Measurements from ENCODE around the gene SMAD3. TPM values are rescaled to one million over a fixed set of nuclear protein-coding genes. Genes with fewer than 3 reads are reported as not detected.

The SMAD3 gene
- total RNA-seq, 6 experiments from 2014 or later: 9.2 to 34.0 (median 14.4) TPM

DNA sequence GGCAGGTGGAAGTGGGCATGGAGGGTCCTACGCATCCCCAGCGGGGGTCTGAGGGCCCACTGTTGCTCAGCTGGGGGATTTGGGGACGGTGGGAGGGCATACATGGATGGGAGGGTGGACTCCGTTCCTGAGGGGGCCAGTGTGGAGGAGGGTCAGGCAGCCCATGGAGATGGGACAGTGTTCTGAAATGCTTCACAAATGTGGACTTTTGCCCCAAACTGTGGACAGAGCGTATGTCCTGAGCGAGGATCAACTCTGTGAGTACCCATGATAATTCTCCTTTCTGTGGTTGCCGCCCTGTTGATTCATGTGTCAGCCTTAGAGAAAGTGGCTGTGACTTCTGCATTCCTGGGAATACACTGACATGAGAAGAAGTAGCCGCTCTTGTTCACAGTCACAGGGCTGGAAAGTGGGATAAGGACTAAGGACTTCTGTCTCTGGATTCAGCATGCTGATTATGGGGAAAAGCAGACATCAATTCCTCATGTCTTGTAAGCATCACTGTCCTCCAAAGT is 33.4 kb downstream of the SMAD3 start:
- Histone ChIP-seq H3K36me3 (peaks cover 0 to 5% (median 0%) of the 10 kb centered on the region in 4 donors), H3K4me1 (peaks cover 0 to 20% (median 8%) of the 10 kb centered on the region in 4 donors), H3K27me3 (no peaks in the 10 kb centered on the region), H3K4me3 (no peak overlapping the region), H3K9me3 (no peaks in the 10 kb centered on the region), H3K27ac (peak overlapping the region in 2 of 3 donors; percentile 47 to 49)
- intact Hi-C loops (cut with DNase I): no loop called here
- DNase-seq: peak in 1 of 3 donors; percentile 61
- WGBS (ENCODE audit: insufficient coverage, low coverage, low lambda C conversion rate, missing lambda C conversion rate): 60% methylated on average over 1 of the region's 8 CpGs
- no peak for TF ChIP-seq POLR2A (IDR thresholded peaks at IDR 0.05)
- TF ChIP-seq, protein P1, sequence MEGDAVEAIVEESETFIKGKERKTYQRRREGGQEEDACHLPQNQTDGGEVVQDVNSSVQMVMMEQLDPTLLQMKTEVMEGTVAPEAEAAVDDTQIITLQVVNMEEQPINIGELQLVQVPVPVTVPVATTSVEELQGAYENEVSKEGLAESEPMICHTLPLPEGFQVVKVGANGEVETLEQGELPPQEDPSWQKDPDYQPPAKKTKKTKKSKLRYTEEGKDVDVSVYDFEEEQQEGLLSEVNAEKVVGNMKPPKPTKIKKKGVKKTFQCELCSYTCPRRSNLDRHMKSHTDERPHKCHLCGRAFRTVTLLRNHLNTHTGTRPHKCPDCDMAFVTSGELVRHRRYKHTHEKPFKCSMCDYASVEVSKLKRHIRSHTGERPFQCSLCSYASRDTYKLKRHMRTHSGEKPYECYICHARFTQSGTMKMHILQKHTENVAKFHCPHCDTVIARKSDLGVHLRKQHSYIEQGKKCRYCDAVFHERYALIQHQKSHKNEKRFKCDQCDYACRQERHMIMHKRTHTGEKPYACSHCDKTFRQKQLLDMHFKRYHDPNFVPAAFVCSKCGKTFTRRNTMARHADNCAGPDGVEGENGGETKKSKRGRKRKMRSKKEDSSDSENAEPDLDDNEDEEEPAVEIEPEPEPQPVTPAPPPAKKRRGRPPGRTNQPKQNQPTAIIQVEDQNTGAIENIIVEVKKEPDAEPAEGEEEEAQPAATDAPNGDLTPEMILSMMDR (IDR thresholded peaks at IDR 0.05): no peak
- ATAC-seq: peak; percentile 83 to 91 (median 90)

DNA sequence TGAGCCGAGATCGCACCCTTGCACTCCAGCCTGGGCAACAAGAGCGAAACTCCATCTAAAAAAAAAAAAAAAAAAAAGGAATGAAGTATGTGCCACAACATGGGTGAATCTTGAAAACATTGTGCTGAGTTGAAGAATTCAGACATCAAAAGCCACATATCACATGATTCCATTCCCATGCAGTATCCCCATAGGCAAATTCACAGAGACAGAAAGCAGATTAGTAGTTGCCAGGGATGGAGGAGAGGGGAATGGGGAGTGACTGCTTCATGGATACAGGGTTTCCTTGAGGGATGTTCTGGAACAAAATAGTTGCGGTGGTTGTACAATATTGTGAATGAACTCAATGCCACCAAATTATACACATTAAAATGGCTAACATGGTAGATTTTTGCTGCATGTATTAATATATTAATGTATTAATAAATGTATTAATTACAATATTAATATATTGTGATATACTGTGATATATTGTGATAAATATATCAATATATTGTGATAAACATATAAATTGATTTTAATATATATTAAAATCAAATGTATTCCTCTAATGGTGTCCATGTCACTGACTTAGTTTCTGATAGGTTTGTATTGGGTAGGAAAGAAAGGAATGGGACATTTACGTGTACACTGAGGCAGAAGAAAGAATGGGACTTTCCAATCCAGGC is 34.9 kb downstream of the SMAD3 start:
- no peak overlapping the region for H3K4me3 ChIP-seq
- no peak overlapping the region for H3K27ac ChIP-seq
- DNase-seq: no peak
- TF ChIP-seq, protein P1 (IDR thresholded peaks at IDR 0.05): no peak
- TF ChIP-seq POLR2A (IDR thresholded peaks at IDR 0.05): no peak
- peaks cover 0 to 32% (median 13%) of the 10 kb centered on the region in 4 donors for H3K4me1 ChIP-seq
- intact Hi-C loops (cut with DNase I): no loop called here
- no peaks in the 10 kb centered on the region for H3K9me3 ChIP-seq
- no peaks in the 10 kb centered on the region for H3K36me3 ChIP-seq
- 43% methylated on average over 2 of the region's 5 CpGs for WGBS (ENCODE audit: insufficient coverage, low coverage, low lambda C conversion rate, missing lambda C conversion rate)
- no peaks in the 10 kb centered on the region for H3K27me3 ChIP-seq
- no peak for ATAC-seq

DNA sequence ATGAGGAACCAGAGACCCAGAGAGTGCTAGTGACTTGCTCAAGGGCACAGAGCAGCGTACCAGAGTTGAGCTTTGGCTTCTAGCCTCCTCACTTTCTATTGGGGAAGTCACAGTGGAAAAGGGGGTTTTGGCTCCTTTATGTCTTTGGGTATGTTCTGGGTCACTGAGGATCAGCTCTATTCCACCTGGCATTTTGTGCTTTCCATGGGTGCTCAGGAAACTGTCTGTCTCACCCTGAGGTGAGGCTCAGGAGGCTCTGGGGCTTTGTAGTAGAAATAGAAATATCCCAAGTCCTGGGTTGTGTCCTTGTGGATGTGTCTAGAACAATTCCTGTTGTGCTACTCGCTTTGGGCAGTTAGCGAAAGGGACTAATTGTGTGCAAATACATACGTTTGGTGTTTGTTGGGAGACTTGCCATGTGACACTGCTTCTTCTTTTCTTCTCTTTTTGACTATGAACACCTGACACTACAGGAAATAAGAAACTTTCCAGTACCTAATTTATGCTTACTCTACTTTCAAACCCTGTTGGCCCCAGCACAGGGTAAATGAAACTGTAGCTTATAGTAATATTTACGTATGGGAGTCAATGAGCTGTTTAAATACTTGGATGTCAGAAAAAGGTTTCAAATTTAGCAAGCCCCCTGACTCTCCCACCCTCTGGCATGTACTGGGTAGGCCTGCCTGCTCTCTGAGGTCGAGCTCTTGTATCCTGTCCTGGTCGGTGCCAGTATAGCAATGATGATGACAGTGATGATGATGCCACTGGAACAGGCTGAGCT is 35.6 kb downstream of the SMAD3 start:
- no peak overlapping the region for H3K4me3 ChIP-seq
- TF ChIP-seq, protein P1 (IDR thresholded peaks at IDR 0.05): no peak
- no peak for TF ChIP-seq POLR2A (IDR thresholded peaks at IDR 0.05)
- H3K27me3 ChIP-seq: no peaks in the 10 kb centered on the region
- intact Hi-C loops (cut with DNase I): no loop called here
- ATAC-seq (no peak), DNase-seq (no peak)
- H3K36me3 ChIP-seq: no peaks in the 10 kb centered on the region
- H3K9me3 ChIP-seq: no peaks in the 10 kb centered on the region
- WGBS (ENCODE audit: insufficient coverage, low coverage, low lambda C conversion rate, missing lambda C conversion rate): 70% methylated on average over 6 of the region's 7 CpGs
- peaks cover 0 to 37% (median 13%) of the 10 kb centered on the region in 4 donors for H3K4me1 ChIP-seq
- H3K27ac ChIP-seq: no peak overlapping the region

DNA sequence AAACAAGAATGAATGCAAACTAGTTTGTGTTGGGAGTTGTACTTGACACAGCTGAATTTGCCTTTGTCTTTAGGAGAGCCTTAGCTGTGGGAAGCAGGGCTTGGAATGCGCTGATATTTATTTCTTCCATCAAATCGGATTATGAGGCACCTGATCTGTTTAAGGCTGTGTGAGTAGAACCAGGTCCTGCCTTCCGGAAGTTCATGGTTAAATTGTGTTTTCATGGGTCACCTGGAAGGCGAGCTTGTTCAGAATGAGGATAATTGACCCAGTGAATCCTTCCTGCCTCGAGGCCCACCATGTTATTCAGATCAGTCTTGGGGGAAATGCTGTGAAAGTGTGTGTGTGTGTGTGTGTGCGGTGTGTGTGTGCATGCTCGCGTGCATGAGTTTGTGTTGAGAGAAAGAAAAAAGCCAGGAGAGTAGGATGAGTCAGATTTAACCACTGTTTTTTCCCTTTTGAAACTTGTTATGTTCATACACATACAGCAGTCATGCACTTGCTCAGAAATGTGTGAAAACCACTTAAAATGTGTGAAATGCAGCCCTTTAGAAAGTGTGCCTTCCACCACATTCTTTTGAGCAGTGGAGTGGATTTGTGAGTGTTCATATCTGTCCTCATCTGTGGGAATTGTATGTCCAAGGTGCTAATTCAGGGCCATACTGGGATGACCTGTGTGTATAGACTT is 36.7 kb downstream of the SMAD3 start:
- Histone ChIP-seq H3K27ac (no peak overlapping the region), H3K36me3 (no peaks in the 10 kb centered on the region), H3K9me3 (no peaks in the 10 kb centered on the region), H3K27me3 (no peaks in the 10 kb centered on the region), H3K4me3 (no peak overlapping the region), H3K4me1 (peaks cover 0 to 37% (median 13%) of the 10 kb centered on the region in 4 donors)
- WGBS (ENCODE audit: insufficient coverage, low coverage, low lambda C conversion rate, missing lambda C conversion rate): 56% methylated on average over 8 of the region's 8 CpGs
- ATAC-seq: no peak
- TF ChIP-seq POLR2A (IDR thresholded peaks at IDR 0.05): no peak
- TF ChIP-seq, protein P1 (IDR thresholded peaks at IDR 0.05): no peak
- DNase-seq: no peak
- intact Hi-C loops (cut with DNase I): no loop called here
